A549 treated with AZD2906 at 1 μM for 4 hours (cell line): ENCODE data around the gene SPATA33. TPM values are rescaled to one million over a fixed set of nuclear protein-coding genes. Genes with fewer than 3 reads are reported as not detected.

Source experiments
- total RNA-seq: library from RNA; stranded (reverse); fragments of 200-300 nt; extraction: Qiagen RNA extraction; gene quantifications from 5 replicates; pipeline ENCODE4 v1.2.3, GENCODE V29; 2022

Gene SPATA33
- total RNA-seq = 13.6 to 17.6 TPM (median 16.0 TPM) in 5 replicates

GRCh38 chr16:89657442-89658220, at the start of gene SPATA33, which contains the start of gene CHMP1A:
SPATA33 (plus strand) TSS chr16:89657836; CDS start chr16:89657912, 76 bp downstream.
CHMP1A (minus strand) TSS chr16:89657708; CDS start chr16:89657588, 120 bp downstream.

GRCh38 chr16:89613231-89613953, 44.2 kb upstream of the SPATA33 start, which contains the start of gene DPEP1:
DPEP1 (plus strand) TSS chr16:89613642; CDS start chr16:89630411, 16,769 bp downstream.

DNA sequence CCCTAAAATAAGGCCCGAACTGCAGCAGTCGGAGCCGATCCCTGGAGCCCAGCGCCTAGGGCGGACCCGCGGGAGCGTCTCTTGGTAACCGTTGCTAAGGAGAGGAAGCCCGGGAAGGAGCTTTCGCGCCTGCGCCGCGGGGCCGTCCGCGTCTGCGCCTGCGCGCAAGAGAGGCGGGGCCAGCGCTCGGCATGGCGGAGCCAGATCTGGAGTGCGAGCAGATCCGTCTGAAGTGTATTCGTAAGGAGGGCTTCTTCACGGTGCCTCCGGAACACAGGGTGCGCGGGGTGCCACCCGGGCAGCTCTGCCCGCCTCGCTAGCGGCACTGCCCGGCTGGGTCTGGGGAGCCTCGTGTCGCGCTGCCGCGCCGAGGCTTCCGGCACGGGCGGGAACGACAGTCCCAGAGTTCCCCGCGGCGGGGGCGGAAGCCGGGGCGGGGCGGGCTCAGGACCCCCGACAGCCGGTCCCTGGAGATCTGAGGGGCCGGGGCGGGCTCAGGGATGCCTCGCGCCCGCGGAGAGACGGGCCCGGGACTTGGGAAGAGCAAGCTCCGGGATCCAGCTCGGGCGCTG, 29.0 kb downstream of the SPATA33 start, which contains the start of gene CDK10:
CDK10 (plus strand) TSS at position 170 of the 572 bp plus-strand sequence; CDS start at position 192, 22 bp downstream.

GRCh38 chr16:89701425-89702406, 44.1 kb downstream of the SPATA33 start, which contains the start of gene SPATA2L:
SPATA2L (minus strand) TSS chr16:89701705; CDS start chr16:89701232, 473 bp downstream.

Other genes with a start within 250 kb of the SPATA33 start
- gene ANKRD11, start 167.3 kb upstream of the SPATA33 start, total RNA-seq = 98.8 to 121 TPM (median 117 TPM) in 5 replicates
- gene SPG7, start 149.4 kb upstream of the SPATA33 start, total RNA-seq = 100 to 117 TPM (median 106 TPM) in 5 replicates
- 3,431 to 4,520 TPM (median 4,347 TPM) in 5 replicates for gene RPL13, start 97.2 kb upstream of the SPATA33 start, total RNA-seq
- 56.4 to 90.3 TPM (median 78.6 TPM) in 5 replicates for gene CPNE7, start 82.1 kb upstream of the SPATA33 start, total RNA-seq
- gene DPEP1, start 44.2 kb upstream of the SPATA33 start, total RNA-seq = 1.1 to 1.5 TPM (median 1.3 TPM) in 5 replicates
- 95.6 to 124 TPM (median 97.0 TPM) in 5 replicates for gene CHMP1A, start 128 bp upstream of the SPATA33 start, total RNA-seq
- gene CDK10, start 28.9 kb downstream of the SPATA33 start, total RNA-seq = 36.6 to 72.3 TPM (median 51.8 TPM) in 5 replicates
- gene SPATA2L, start 43.9 kb downstream of the SPATA33 start, total RNA-seq = 8.9 to 13.3 TPM (median 12.3 TPM) in 5 replicates
- gene VPS9D1, start 63.1 kb downstream of the SPATA33 start, total RNA-seq = 4.3 to 5.2 TPM (median 4.9 TPM) in 5 replicates
- 16.0 to 21.4 TPM (median 20.7 TPM) in 5 replicates for gene ZNF276, start 63.7 kb downstream of the SPATA33 start, total RNA-seq
- gene FANCA, start 158.8 kb downstream of the SPATA33 start, total RNA-seq = 24.5 to 33.9 TPM (median 33.0 TPM) in 5 replicates
- 5.2 to 7.7 TPM (median 7.3 TPM) in 5 replicates for gene SPIRE2, start 170.6 kb downstream of the SPATA33 start, total RNA-seq
- gene TCF25, start 215.8 kb downstream of the SPATA33 start, total RNA-seq = 71.4 to 73.0 TPM (median 71.6 TPM) in 5 replicates